Loucy (cell line): ENCODE measurements around the gene RSPO1.

Experiments used
- H2AFZ ChIP-seq: fragments of 200-600 bp; sonication (generic); 2 replicates; pipeline ENCODE4 v1.6.0; 2016; ENCODE audit warnings: antibody characterized with exemption, mild to moderate bottlenecking, low read length, moderate library complexity
- H3F3A ChIP-seq: fragments of 200-600 bp; 2 replicates; pipeline ENCODE4 v1.6.0; 2016; ENCODE audit warnings: antibody characterized with exemption, low read depth, mild to moderate bottlenecking
- H3K27me3 ChIP-seq: fragments of 200-600 bp; sonication (generic); 2 replicates; pipeline ENCODE4 v1.6.1; 2014; ENCODE audit warnings: low read length, mild to moderate bottlenecking; ENCODE audit not compliant: insufficient read depth, poor library complexity, severe bottlenecking
- H3K36me3 ChIP-seq: fragments of 200-600 bp; sonication (generic); 2 replicates; pipeline ENCODE4 v1.6.1; 2016; ENCODE audit warnings: low read length; ENCODE audit not compliant: insufficient read depth
- H3K4me1 ChIP-seq: fragments of 200-600 bp; sonication (generic); 2 replicates; pipeline ENCODE4 v1.5.1; 2014; ENCODE audit warnings: low read length, mild to moderate bottlenecking; ENCODE audit not compliant: insufficient read depth, poor library complexity, severe bottlenecking
- H3K4me2 ChIP-seq: fragments of 200-600 bp; sonication (generic); 2 replicates; pipeline ENCODE4 v1.6.0; 2014; ENCODE audit warnings: antibody characterized with exemption, low read length, low read depth, mild to moderate bottlenecking; ENCODE audit not compliant: poor library complexity, severe bottlenecking
- H3K4me3 ChIP-seq: fragments of 200-600 bp; sonication (generic); 2 replicates; pipeline ENCODE4 v1.5.1; 2014; ENCODE audit warnings: low read length, mild to moderate bottlenecking, mixed read lengths; ENCODE audit not compliant: poor library complexity, severe bottlenecking
- H3K79me2 ChIP-seq: fragments of 200-600 bp; sonication (generic); 2 replicates; pipeline ENCODE4 v1.6.1; 2014; ENCODE audit warnings: low read length; ENCODE audit not compliant: insufficient read depth
- H3K9ac ChIP-seq: fragments of 200-600 bp; sonication (generic); 2 replicates; pipeline ENCODE4 v1.6.0; 2014; ENCODE audit warnings: mild to moderate bottlenecking, low read depth, low read length, moderate library complexity; ENCODE audit not compliant: poor library complexity, severe bottlenecking
- H3K9me2 ChIP-seq: fragments of 200-600 bp; sonication (generic); replicated peaks from 2 replicates; pipeline ENCODE4 v1.6.1; 2016; ENCODE audit warnings: low read depth, low read length, mixed read lengths
- H3K9me3 ChIP-seq: fragments of 200-600 bp; sonication (generic); 2 replicates; pipeline ENCODE4 v1.6.1; 2014; ENCODE audit warnings: mild to moderate bottlenecking, antibody characterized with exemption, low read length, low read depth; ENCODE audit not compliant: insufficient read depth
- H4K20me1 ChIP-seq: fragments of 200-600 bp; sonication (generic); 2 replicates; pipeline ENCODE4 v1.6.0; 2014; ENCODE audit warnings: antibody characterized with exemption, low read length, mild to moderate bottlenecking; ENCODE audit not compliant: insufficient read depth, poor library complexity, severe bottlenecking
- EZH2phosphoT487 ChIP-seq: fragments of 200-600 bp; IDR thresholded peaks from 2 replicates; pipeline ENCODE4 v1.6.1; 2018; ENCODE audit warnings: antibody characterized with exemption, mild to moderate bottlenecking, moderate library complexity, borderline replicate concordance
- TF ChIP-seq, protein P1 (sequence below): fragments of 200-600 bp; sonication (generic); conservative IDR thresholded peaks from 2 replicates; pipeline ENCODE4 v1.5.1; 2014; ENCODE audit warnings: mild to moderate bottlenecking, antibody characterized with exemption, low read length

Gene RSPO1

GRCh38 chr1:37661401-37661800, 26.7 kb upstream of the RSPO1 start:
- Histone ChIP-seq H3K9ac (no peak overlapping the region), H3K9me2 (no peaks in the 10 kb centered on the region), H3K4me3 (no peak overlapping the region), H3K9me3 (no peaks in the 10 kb centered on the region), H3K79me2 (no peaks in the 10 kb centered on the region), H3F3A (no peaks in the 10 kb centered on the region), H3K4me1 (no peaks in the 10 kb centered on the region), H2AFZ (no peak overlapping the region), H3K36me3 (no peaks in the 10 kb centered on the region), H3K27me3 (no peaks in the 10 kb centered on the region), H3K4me2 (no peak overlapping the region), H4K20me1 (no peaks in the 10 kb centered on the region)
- TF ChIP-seq, protein P1, sequence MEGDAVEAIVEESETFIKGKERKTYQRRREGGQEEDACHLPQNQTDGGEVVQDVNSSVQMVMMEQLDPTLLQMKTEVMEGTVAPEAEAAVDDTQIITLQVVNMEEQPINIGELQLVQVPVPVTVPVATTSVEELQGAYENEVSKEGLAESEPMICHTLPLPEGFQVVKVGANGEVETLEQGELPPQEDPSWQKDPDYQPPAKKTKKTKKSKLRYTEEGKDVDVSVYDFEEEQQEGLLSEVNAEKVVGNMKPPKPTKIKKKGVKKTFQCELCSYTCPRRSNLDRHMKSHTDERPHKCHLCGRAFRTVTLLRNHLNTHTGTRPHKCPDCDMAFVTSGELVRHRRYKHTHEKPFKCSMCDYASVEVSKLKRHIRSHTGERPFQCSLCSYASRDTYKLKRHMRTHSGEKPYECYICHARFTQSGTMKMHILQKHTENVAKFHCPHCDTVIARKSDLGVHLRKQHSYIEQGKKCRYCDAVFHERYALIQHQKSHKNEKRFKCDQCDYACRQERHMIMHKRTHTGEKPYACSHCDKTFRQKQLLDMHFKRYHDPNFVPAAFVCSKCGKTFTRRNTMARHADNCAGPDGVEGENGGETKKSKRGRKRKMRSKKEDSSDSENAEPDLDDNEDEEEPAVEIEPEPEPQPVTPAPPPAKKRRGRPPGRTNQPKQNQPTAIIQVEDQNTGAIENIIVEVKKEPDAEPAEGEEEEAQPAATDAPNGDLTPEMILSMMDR: no peak
- TF ChIP-seq EZH2phosphoT487: no peak

- H3K4me2 ChIP-seq: no peak overlapping the region
Observed at GRCh38 chr1:37660664-37661063, 26.0 kb upstream of the RSPO1 start.

GRCh38 chr1:37658486-37658885, 23.8 kb upstream of the RSPO1 start:
- H3K9me2 ChIP-seq: no peaks in the 10 kb centered on the region
- H3K27me3 ChIP-seq: no peaks in the 10 kb centered on the region
- H3K4me2 ChIP-seq: no peak overlapping the region
- no peak for TF ChIP-seq EZH2phosphoT487
- TF ChIP-seq, protein P1: no peak
- H3F3A ChIP-seq: no peaks in the 10 kb centered on the region
- no peaks in the 10 kb centered on the region for H3K36me3 ChIP-seq
- H3K79me2 ChIP-seq: no peaks in the 10 kb centered on the region
- H3K4me1 ChIP-seq: no peaks in the 10 kb centered on the region
- no peaks in the 10 kb centered on the region for H3K9me3 ChIP-seq
- no peak overlapping the region for H2AFZ ChIP-seq
- no peak overlapping the region for H3K9ac ChIP-seq
- H3K4me3 ChIP-seq: no peak overlapping the region
- no peaks in the 10 kb centered on the region for H4K20me1 ChIP-seq

More at GRCh38 chr1:37660664-37661063, 26.0 kb upstream of the RSPO1 start:
- H3K27me3 ChIP-seq: no peaks in the 10 kb centered on the region
- no peaks in the 10 kb centered on the region for H3K9me2 ChIP-seq
- H2AFZ ChIP-seq: no peak overlapping the region
- H4K20me1 ChIP-seq: no peaks in the 10 kb centered on the region
- no peaks in the 10 kb centered on the region for H3K36me3 ChIP-seq
- H3K4me3 ChIP-seq: no peak overlapping the region
- H3K79me2 ChIP-seq: no peaks in the 10 kb centered on the region
- TF ChIP-seq, protein P1: no peak
- TF ChIP-seq EZH2phosphoT487: no peak
- no peaks in the 10 kb centered on the region for H3K9me3 ChIP-seq
- H3K4me1 ChIP-seq: no peaks in the 10 kb centered on the region
- no peak overlapping the region for H3K9ac ChIP-seq
- no peaks in the 10 kb centered on the region for H3F3A ChIP-seq
